GM21423 (cell line): ENCODE measurements around the gene NPR2.

Experiments
- ATAC-seq: cut with Tn5 transposase; IDR thresholded peaks from one replicate; pipeline ENCODE4 v1.9.1; 2021; ENCODE audit warnings: mild to moderate bottlenecking, moderate library complexity; ENCODE audit not compliant: unreplicated experiment

Gene NPR2

GRCh38 chr9:35852876-35853865, 61.8 kb downstream of the NPR2 start:
- ATAC-seq: no peak

DNA sequence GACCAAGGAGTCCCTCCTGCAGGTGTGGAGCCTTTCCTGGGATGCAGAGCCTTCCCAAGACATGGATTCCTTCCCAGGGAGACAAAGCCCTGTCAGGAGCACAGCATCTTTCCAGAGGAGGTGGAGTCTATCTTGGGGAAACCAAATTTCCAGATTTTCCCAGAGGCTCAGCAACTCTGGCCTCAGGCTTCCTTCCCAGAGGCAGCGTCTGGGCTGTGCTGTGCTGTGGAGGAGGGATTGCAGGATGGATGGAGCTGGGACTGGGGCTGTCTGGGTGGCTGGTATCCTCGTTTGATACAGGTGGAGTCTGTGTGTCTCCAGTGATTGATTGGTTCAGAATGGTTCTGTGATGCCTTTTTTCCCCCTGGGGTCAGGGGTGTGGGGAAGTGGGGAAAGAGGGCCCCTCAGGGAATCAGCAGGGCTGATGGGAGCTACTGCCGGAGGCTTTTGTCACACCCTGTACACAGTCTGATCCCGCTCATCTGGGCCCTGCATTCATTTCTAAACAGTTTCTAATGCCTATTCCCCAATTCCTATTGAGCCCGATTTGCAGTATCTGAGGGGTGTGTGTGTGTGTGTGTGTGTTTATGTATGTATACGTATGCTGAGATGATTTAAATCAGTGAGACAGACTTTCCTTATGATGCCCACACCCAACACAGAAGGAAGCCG, 62.8 kb downstream of the NPR2 start:
- no peak for ATAC-seq

DNA sequence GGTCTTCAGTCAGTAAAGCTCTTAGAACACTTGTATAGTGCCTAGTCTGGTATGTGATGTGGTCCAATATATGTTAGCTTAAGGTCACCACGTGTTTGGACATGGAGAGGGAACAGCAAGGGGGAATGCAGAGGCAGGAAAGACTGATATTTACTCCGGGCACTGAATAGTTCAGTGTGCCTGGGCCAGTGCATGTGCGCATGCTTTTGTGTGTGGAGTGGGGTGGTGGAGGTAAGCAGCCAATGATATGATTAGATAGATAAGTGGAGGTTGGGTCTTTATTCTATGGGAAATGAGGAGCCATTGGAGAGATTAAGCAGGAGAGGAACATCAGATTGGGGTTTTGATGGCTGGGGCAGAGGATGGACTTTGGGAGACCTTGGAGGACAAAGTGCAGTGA, 64.8 kb downstream of the NPR2 start:
- no peak for ATAC-seq

- no peak for ATAC-seq
Measured at GRCh38 chr9:35856882-35857281, 65.5 kb downstream of the NPR2 start.

DNA sequence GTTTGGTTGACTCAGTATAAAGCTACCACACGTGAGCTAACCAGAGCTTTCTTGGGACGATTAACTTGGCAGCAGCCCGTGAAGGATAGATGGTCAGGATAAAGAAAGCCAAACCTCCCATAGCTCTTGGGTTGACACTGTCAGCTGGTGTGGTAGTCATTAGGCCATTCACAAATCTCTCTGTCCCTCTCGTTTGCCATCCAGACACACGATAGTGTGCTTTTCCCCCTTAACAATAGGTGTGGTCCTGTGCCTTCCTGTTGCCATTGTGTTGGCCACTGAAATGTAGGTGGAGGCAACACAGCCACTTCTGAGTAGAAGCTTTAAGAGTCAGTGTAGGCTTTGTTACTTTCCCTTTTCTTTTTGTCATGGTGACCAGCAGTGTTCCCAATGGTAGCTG, 67.1 kb downstream of the NPR2 start:
- no peak for ATAC-seq
